GM23338 (cell line): Measurements from ENCODE around the gene LIPJ.

Experiments
- CREB1 ChIP-seq: fragments of 250-450 bp; sonication (Bioruptor Pico); IDR thresholded peaks from 2 replicates; pipeline ENCODE4 v1.5.0; 2020; ENCODE audit warnings: low read depth, mild to moderate bottlenecking, moderate library complexity
- EZH2 ChIP-seq: fragments of 200-600 bp; sonication (generic); IDR thresholded peaks from one replicate; pipeline ENCODE4 v1.8.0; 2017; ENCODE audit warnings: antibody characterized with exemption, mild to moderate bottlenecking, low read depth; ENCODE audit not compliant: unreplicated experiment
- EZH2phosphoT487 ChIP-seq: fragments of 200-600 bp; sonication (generic); IDR thresholded peaks from one replicate; pipeline ENCODE4 v1.8.1; 2018; ENCODE audit warnings: antibody characterized with exemption; ENCODE audit not compliant: unreplicated experiment
- JUNB ChIP-seq: IDR thresholded peaks from one replicate; pipeline ENCODE4 v1.6.1; 2016; ENCODE audit warnings: antibody characterized with exemption; ENCODE audit not compliant: unreplicated experiment
- POLR2AphosphoS5 ChIP-seq: IDR thresholded peaks from 2 replicates; pipeline ENCODE4 v1.6.1; 2016; ENCODE audit warnings: antibody characterized with exemption, low read depth
- STAT1 ChIP-seq: IDR thresholded peaks from one replicate; pipeline ENCODE4 v1.6.1; 2016; ENCODE audit warnings: antibody characterized with exemption; ENCODE audit not compliant: unreplicated experiment
- TF ChIP-seq, protein P1 (sequence below), 2 experiments: fragments of 200-600 bp in 1 of 2; sonication (generic) in 1 of 2; conservative IDR thresholded peaks; 2 replicates each; pipeline versions ENCODE4 v1.5.1 to v1.6.1; 2016 to 2017; ENCODE audit warnings: antibody characterized with exemption in 2 of 2, low read depth in 2 of 2, mild to moderate bottlenecking in 2 of 2, moderate library complexity in 1 of 2
- TF ChIP-seq, protein P2 (sequence below): IDR thresholded peaks from one replicate; pipeline ENCODE4 v1.6.1; 2018; ENCODE audit warnings: antibody characterized with exemption; ENCODE audit not compliant: unreplicated experiment
- TF ChIP-seq, protein P3 (sequence below): IDR thresholded peaks from 2 replicates; pipeline ENCODE4 v1.6.1; 2016; ENCODE audit warnings: antibody characterized with exemption

DNA sequence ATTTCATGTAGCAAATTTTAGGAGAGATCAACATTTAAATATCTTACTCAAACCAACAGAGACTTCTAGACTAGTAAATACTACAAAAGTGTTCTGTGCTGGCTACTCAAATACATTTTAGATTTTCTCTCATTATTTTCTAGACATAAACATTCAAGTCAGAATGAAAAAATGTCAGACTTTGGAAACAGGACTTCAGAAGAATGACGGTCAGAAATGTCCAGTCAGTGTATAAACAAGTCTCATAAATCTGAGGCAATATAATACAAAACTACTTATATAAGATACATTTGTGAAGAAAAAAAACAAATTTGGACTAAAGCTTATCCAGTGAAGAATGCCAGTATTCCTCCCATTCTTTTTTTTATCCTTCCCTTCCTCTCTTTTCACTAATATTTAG, 29.3 kb upstream of the LIPJ start:
- TF ChIP-seq, protein P1, sequence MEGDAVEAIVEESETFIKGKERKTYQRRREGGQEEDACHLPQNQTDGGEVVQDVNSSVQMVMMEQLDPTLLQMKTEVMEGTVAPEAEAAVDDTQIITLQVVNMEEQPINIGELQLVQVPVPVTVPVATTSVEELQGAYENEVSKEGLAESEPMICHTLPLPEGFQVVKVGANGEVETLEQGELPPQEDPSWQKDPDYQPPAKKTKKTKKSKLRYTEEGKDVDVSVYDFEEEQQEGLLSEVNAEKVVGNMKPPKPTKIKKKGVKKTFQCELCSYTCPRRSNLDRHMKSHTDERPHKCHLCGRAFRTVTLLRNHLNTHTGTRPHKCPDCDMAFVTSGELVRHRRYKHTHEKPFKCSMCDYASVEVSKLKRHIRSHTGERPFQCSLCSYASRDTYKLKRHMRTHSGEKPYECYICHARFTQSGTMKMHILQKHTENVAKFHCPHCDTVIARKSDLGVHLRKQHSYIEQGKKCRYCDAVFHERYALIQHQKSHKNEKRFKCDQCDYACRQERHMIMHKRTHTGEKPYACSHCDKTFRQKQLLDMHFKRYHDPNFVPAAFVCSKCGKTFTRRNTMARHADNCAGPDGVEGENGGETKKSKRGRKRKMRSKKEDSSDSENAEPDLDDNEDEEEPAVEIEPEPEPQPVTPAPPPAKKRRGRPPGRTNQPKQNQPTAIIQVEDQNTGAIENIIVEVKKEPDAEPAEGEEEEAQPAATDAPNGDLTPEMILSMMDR (conservative IDR thresholded peaks at IDR 0.05; ENCODE audit: low read depth in 2 of 2), result no peak
- TF ChIP-seq EZH2phosphoT487 (no peak), POLR2AphosphoS5 (no peak), CREB1 (CRISPR knock-in tag) (no peak), JUNB (no peak), EZH2 (no peak), STAT1 (no peak)
- TF ChIP-seq, protein P2, sequence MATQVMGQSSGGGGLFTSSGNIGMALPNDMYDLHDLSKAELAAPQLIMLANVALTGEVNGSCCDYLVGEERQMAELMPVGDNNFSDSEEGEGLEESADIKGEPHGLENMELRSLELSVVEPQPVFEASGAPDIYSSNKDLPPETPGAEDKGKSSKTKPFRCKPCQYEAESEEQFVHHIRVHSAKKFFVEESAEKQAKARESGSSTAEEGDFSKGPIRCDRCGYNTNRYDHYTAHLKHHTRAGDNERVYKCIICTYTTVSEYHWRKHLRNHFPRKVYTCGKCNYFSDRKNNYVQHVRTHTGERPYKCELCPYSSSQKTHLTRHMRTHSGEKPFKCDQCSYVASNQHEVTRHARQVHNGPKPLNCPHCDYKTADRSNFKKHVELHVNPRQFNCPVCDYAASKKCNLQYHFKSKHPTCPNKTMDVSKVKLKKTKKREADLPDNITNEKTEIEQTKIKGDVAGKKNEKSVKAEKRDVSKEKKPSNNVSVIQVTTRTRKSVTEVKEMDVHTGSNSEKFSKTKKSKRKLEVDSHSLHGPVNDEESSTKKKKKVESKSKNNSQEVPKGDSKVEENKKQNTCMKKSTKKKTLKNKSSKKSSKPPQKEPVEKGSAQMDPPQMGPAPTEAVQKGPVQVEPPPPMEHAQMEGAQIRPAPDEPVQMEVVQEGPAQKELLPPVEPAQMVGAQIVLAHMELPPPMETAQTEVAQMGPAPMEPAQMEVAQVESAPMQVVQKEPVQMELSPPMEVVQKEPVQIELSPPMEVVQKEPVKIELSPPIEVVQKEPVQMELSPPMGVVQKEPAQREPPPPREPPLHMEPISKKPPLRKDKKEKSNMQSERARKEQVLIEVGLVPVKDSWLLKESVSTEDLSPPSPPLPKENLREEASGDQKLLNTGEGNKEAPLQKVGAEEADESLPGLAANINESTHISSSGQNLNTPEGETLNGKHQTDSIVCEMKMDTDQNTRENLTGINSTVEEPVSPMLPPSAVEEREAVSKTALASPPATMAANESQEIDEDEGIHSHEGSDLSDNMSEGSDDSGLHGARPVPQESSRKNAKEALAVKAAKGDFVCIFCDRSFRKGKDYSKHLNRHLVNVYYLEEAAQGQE, result no peak
- TF ChIP-seq, protein P3, sequence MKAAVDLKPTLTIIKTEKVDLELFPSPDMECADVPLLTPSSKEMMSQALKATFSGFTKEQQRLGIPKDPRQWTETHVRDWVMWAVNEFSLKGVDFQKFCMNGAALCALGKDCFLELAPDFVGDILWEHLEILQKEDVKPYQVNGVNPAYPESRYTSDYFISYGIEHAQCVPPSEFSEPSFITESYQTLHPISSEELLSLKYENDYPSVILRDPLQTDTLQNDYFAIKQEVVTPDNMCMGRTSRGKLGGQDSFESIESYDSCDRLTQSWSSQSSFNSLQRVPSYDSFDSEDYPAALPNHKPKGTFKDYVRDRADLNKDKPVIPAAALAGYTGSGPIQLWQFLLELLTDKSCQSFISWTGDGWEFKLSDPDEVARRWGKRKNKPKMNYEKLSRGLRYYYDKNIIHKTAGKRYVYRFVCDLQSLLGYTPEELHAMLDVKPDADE, result no peak
